Omental fat pad (tissue), 4 donors: ENCODE measurements around the gene AKAP5. TPM values are rescaled to one million over a fixed set of nuclear protein-coding genes. Genes with fewer than 3 reads are reported as not detected.

Experiments used
- ATAC-seq: fragments of 150-250 bp; one replicate; pipeline ENCODE4 v1.9.1; 2016; ENCODE audit warnings: mild to moderate bottlenecking, moderate library complexity; ENCODE audit not compliant: low FRiP score
- DNase-seq: peaks from one replicate; pipeline ENCODE4 v3.0.0-alpha.2; 2019; ENCODE audit warnings: low spot score
- CTCF ChIP-seq, 3 donors: fragments of 450-650 bp; IDR thresholded peaks; one replicate each; pipeline ENCODE4 v1.5.1; 2016 to 2017; ENCODE audit warnings: antibody characterized with exemption in 3 of 3, mild to moderate bottlenecking in 3 of 3, moderate library complexity in 2 of 3
- total RNA-seq, 4 donors: library from RNA; depleted of rRNA; stranded (reverse); fragments of >200 nt; gene quantifications; one replicate each; pipeline ENCODE4 v1.1.0, GENCODE V29; 2016

Gene AKAP5
- total RNA-seq, 4 donors from 2014 or later, result 0.47 to 1.4 (median 0.66) TPM

DNA sequence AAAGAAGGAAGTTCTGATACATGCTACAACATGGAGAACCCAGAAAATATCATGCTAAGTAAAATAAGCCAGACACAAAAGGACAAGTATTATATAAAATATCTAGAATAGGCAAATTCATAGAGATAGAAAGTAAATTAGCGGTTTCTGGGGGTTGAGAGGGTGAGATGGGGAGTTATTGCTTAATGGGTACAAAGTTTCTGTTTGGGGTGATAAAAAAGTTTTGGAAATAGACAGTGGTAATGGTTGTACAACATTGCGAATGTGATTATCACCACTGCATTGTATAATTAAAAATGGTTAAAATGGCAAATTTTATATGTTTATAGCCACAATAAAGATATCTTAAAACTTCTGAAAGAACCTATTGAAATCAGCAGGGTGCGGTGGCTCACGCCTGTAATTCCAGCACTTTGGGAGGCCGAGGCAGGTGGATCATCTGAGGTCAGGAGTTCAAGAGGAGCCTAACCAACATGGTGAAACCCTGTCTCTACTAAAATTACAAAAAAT, 23.3 kb downstream of the AKAP5 start:
- DNase-seq (no peak), ATAC-seq (no peak)
- TF ChIP-seq CTCF (IDR thresholded peaks at IDR 0.05), result no peak

DNA sequence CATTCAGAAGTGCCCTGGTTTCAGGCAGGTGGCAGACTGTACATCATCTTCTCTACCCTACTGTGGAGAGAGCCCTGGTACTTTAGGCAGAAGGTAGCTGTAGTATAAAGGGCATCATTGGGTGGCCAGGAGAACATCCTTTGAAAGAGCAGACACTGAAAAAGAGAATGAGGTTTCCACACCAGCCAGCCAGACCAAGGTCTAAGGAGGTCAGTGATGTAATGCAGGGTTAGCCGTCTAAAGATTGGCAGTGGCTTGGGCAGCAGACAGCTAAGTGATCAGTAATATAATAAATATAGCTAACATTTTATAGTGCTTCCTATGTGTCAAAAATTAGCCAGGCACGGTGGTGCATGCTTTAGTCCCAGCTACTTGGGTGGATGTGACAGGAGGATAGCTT, 26.3 kb downstream of the AKAP5 start:
- DNase-seq (no peak), ATAC-seq (no peak)
- TF ChIP-seq CTCF (IDR thresholded peaks at IDR 0.05), result no peak

- ATAC-seq, result no peak
- no peak for TF ChIP-seq CTCF (IDR thresholded peaks at IDR 0.05)
- DNase-seq, result no peak
These were observed 28.2 kb downstream of the AKAP5 start for GRCh38 chr14:64493455-64493854.

DNA sequence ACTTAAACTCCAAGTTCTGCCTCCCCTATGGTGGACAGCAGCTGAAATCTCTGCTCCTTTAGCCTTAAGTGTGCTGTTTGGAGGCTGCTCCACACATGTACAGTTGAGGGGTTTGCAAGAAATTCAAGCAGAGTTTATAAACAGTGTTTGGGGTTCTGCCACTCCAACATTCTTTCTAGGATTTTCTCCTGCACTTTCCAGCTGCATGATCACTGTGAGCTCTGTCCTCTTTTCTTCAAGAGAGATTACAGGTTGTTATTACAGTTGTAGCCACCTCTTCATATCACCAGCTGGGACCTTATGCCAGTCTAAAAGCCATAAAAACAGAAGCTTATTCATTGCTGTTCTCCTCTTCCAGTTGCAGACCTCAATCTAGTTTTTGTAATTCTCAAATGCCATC, 30.0 kb downstream of the AKAP5 start:
- ATAC-seq (no peak), DNase-seq (no peak)

DNA sequence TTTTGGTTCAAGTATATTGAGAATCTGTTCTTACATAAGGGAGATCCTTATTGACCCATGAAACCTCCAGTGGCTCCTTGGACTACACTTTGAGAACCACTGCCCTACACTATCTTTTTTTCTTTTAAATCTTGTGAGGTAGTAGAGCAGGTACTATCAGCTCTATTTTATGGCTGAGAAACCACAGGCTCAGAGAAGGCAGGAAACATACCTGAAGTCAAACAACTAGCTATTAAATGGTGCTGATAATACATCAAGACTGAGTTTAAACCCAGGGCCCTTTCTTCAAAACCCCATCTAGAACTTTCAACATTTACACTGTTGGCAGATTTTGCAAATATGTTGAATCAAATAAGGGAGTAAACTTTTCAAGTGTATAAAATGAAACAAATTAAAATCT, 31.5 kb downstream of the AKAP5 start:
- ATAC-seq (no peak), DNase-seq (no peak)
- TF ChIP-seq CTCF (IDR thresholded peaks at IDR 0.05), result no peak

More for the DNA sequence above, 30.0 kb downstream of the AKAP5 start:
- no peak for TF ChIP-seq CTCF (IDR thresholded peaks at IDR 0.05)

GRCh38 chr14:64500088-64500487, 34.8 kb downstream of the AKAP5 start:
- DNase-seq (no peak), ATAC-seq (no peak)
- no peak for TF ChIP-seq CTCF (IDR thresholded peaks at IDR 0.05)

GRCh38 chr14:64501411-64502171, 36.3 kb downstream of the AKAP5 start:
- DNase-seq (peak; percentile 24), ATAC-seq (peak; percentile 60)
- no peak for TF ChIP-seq CTCF (IDR thresholded peaks at IDR 0.05)
